Neural cell (in vitro differentiated cells): ENCODE results near the gene COL6A2.

Source experiments
- EZH2 ChIP-seq: fragments of 200-600, 300-800 bp; shearing (Covaris generic), sonication (generic); IDR thresholded peaks from 2 replicates; pipeline ENCODE4 v1.6.1; 2014; ENCODE audit warnings: antibody characterized with exemption, low read length, borderline replicate concordance, mild to moderate bottlenecking; ENCODE audit not compliant: insufficient read depth, poor library complexity, severe bottlenecking
- RAD21 ChIP-seq: fragments of 450-650 bp; conservative IDR thresholded peaks from 2 replicates; pipeline ENCODE4 v1.6.1; 2014; ENCODE audit warnings: antibody characterized with exemption, mild to moderate bottlenecking, moderate library complexity
- REST ChIP-seq: IDR thresholded peaks from 2 replicates; pipeline ENCODE4 v1.6.1; 2012; ENCODE audit warnings: borderline replicate concordance
- TAF1 ChIP-seq: IDR thresholded peaks from 2 replicates; pipeline ENCODE4 v1.6.1; 2012; ENCODE audit warnings: low read depth
- TF ChIP-seq, protein P1 (sequence below): fragments of 450-650 bp; IDR thresholded peaks from 2 replicates; pipeline ENCODE4 v1.5.1; 2014; ENCODE audit warnings: antibody characterized with exemption, mild to moderate bottlenecking, moderate library complexity; ENCODE audit not compliant: poor library complexity, severe bottlenecking

- TF ChIP-seq, protein P1, sequence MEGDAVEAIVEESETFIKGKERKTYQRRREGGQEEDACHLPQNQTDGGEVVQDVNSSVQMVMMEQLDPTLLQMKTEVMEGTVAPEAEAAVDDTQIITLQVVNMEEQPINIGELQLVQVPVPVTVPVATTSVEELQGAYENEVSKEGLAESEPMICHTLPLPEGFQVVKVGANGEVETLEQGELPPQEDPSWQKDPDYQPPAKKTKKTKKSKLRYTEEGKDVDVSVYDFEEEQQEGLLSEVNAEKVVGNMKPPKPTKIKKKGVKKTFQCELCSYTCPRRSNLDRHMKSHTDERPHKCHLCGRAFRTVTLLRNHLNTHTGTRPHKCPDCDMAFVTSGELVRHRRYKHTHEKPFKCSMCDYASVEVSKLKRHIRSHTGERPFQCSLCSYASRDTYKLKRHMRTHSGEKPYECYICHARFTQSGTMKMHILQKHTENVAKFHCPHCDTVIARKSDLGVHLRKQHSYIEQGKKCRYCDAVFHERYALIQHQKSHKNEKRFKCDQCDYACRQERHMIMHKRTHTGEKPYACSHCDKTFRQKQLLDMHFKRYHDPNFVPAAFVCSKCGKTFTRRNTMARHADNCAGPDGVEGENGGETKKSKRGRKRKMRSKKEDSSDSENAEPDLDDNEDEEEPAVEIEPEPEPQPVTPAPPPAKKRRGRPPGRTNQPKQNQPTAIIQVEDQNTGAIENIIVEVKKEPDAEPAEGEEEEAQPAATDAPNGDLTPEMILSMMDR = no peak
- TF ChIP-seq TAF1 (no peak), EZH2 (no peak), REST (no peak), RAD21 (no peak)
Measured at GRCh38 chr21:46119637-46120271, 21.8 kb downstream of the COL6A2 start.
